Measurements from ENCODE around the gene CCNY.

DNA sequence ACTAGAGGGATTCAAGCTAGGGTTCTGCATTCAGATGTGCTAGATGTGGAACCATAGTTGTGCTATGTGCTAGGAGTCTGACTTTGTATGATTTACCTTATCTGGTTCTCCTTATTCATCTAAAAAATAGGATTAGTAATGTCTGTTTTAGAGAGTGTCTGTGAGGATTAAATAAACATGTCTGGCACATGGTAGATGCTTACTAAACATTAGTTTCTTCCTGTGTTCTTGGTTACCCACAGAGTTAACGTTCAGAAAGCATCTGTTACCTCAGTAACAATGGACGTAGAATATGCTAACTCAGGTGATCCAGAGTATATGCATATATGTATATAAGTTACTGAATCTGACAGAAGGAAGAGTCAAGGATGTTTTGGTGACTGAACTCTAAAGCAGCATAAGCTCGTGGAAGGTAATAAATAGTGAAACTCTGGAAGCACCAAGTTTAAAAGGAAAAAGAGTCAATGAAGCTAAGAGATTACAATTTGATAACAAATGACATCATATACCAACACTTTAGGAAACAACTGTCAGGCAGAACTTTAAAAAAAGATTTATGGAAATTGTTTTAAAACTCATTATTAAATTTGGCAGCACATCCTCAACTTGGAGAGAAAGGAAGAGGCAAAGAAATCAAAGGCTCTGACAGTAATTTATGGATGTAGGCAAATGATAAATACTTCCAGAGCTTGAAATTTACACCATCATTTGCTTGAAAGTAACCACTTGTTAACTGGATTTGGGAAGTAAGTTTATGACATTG, 127.0 kb downstream of the CCNY start:
- no peak for TF ChIP-seq POLR2AphosphoS5 (IDR thresholded peaks at IDR 0.05; ENCODE audit: borderline replicate concordance, low read depth, low read length)
- no peak for TF ChIP-seq EZH2 (IDR thresholded peaks at IDR 0.05)
- TF ChIP-seq FOXP2 (optimal IDR thresholded peaks at IDR 0.05; ENCODE audit: control extremely low read depth, extremely low read length, insufficient read depth), result no peak
